GM19351 (cell line): ENCODE data around the gene FOXC2.

ENCODE experiments used
- ATAC-seq: cut with Tn5 transposase; IDR thresholded peaks from one replicate; pipeline ENCODE4 v1.9.1; 2021; ENCODE audit warnings: mild to moderate bottlenecking, moderate library complexity; ENCODE audit not compliant: unreplicated experiment

FOXC2 gene

DNA sequence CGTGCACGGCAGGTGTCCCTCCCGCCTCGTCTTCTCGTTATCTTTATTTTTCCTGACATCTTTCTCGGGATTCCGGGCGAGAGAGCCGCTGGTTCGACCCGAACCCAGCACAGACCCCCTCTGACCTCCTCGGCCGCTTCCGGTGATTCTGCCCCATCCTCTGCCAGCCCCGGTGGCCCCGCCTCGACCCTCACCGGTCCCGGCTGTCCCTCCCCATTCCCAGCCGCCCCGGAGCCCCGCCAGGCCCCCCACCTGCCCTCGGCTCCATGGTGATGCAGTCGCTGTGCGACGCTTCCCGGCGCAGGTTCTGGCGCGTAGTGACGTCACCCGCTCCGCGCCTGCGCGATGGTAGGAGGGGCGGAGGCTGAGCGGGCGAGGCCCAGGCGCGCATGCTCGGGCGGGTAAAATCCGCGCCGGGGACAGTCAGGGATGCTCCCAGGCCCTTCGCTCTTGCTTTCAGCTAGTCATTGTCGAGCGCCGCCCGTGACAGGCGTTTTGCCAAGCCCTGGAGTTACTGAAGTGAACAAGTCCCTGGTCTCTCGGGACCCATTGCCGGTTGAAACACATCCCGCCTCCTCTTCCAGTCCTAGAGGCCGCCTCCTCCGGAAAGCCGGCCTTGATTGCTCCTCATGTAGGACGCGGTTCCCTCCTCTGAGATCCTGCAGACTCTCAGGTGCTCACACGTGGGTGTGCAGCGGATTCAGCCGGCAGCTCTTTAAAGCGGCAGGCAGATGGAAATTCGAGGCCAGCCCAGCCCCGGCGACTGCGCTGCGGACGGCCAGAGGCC, 11.5 kb upstream of the FOXC2 start, which contains the start of gene MTHFSD:
Gene MTHFSD, minus strand, starts transcription at position 319 of the 787 bp plus-strand sequence. Its CDS starts 51 bp downstream, at position 268.
- ATAC-seq = peak; percentile 91

DNA sequence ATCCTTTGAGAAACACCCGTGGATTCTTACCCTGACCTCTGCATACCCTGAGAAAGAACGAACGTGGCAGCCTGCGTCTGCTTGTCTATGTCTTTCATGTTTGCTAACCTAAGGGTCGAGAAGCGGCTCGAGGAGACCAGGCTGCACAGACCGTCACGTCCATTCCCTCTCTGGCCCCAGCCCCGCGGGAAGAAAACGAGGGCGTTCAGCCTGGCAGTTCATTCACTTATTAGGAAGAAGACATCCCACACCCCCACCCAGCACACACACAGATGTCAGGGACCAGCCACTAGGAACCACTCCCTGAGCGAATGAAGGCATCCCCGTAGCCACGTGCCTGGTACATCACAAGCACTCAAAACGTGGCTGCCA, 10.9 kb upstream of the FOXC2 start:
- ATAC-seq = no peak

DNA sequence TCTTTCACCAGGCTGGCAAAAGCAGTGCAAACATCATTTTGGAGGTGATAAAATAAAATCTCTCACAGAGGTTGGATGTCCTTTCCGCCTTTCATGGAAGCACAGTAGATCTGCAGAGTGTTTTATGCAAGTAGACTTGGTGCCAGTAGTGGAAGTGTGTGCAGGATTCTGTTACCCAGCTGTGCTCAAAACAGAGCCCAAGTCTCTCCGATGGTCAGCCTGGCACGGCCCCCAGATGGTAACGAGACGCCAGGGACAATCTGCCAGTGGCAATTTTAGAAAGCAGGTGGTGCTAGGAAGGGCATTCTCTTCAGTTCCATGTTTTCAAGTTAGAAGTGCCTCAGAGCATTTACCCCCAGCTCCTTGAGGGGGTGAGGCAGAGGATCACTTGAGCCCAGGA, 10.1 kb upstream of the FOXC2 start:
- ATAC-seq = no peak

DNA sequence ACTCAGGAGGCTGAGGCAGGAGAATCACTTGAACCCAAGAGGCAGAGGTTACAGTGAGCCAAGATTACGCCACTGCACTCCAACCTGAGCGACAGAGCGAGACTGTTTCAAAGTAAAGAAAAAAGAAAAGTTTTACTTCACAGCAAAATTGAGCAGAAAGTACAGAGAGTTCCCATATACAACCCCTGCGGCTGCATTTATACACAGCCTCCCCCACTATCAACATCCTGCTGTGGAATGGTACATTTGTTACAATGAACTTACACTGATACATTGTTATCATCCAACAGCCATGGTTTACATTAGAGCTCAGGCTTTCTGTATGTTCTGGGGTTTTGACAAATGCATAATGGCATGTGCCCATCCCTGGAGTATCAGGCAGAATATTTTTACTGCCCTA, 9.0 kb upstream of the FOXC2 start:
- no peak for ATAC-seq

DNA sequence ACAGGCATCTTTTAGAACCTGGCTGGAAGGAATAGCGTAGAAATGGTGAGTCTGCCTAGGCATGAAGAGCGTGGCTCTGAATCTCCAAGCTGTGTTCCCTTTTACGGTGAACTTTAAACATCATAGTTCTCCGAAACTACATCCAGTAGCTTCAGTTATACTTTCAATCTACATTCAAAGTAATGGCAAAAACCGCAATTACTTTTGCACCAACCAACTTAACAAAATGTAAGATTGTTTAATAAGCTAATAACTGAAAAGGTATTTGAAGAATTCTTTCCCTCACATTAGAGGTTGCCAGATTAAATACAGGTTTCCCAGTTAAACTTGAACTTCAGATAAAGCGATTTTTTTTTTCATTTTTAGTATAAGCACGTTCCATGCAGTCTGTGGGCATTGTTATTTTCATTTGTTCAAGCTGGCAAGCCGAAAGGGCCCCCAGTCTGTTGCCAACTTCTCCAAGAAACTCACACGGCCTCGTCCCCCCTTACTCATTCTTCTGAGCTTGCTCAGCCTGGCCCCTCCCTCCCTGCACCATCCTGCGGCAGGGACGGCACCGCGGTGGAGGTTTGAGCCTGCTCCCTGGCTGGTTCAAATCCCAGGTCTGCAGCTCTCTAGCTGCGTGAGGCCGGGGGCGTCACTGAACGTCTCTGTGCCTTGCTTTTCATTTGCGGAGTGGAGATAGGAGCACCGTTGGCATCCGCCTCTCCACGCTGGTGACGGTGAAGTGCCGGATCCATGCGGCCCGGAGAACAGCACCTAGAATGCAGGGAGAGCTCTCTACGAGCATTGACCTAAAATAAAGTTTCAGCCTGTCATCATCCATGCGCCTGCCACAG, 8.1 kb upstream of the FOXC2 start:
- ATAC-seq = no peak

DNA sequence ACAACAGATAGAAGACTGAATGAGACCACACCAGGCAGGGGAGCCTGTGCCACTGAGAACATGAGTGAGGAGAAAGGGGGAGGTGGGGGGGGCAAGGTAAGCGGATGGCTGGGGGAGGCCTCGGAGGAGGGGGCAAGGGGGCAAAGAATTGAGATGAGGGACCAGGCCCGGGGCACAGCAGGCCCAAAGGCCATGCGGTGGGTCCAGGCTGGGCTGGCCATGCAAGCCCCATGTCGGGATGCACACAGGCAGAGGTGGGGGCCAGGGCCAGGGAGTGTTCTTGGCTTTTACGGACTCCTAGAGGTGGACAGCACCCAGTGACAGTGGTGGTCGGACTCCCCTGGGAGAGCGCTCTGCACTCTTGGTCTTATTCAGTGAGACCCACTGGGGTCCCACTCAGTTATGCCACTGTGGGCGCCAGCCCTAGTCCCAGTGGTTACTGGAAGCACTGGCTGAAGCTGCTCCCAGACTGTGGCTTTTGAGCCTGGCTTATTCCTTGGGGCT, 6.8 kb upstream of the FOXC2 start:
- no peak for ATAC-seq

DNA sequence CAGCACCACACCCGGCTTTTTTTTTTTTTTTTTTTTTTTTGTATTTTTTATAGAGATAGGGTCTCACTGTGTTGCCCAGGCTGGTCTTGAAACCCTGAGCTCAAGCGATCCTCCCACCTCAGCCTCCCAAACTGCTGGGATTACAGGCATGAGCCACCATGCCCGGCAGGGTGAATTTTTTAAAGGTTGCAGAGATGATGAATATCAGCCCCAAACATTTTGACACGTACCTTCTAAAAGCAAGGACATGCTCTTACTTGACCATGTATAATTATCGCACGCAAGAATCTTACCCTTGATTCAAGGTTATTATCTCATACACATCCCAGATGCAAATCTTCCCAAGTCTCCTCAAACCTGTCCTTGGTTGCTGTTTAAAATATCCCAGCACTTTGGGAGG, 4.3 kb upstream of the FOXC2 start:
- no peak for ATAC-seq

DNA sequence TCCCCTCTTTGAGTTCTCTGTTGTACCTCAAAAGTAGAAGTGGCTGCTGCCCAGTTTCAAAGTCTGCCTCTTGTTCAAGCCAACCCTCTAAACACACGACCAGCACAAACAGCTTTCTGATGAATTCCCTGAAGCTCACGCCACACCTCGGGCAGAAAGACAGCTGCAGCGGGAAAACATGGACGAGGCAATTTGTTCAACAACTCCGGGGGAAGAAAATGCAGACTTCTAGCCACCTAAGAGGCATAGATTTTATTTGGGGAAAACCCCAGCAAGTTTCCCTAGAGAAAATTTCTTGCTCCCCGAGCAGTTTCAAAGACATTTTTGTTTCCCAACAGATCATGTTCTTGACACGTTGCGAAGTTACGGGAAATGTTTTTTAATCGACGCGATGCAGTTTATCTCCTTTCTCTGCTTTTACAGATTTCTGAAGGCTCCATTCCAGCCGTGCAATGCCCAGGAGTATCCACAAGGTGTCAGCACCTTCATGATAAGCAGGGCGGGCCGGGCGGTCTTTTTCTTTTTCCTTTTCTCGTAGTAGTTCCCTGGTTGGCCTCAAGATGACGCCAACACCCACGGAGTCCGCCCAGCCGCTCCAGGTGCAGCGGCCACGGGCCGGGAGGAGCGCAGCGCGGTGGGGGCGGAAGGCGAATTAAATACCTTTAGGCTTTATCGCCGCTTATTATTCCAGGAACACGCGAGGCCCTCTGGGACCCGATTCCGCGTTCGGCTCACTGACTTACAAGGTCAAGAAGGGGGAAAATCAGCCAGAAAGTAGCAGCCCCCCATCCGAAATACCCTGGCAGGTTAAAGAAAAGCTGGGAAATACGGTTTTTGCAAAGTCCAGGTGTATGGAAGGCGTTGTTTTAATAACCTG, 2.9 kb upstream of the FOXC2 start:
- ATAC-seq = no peak

DNA sequence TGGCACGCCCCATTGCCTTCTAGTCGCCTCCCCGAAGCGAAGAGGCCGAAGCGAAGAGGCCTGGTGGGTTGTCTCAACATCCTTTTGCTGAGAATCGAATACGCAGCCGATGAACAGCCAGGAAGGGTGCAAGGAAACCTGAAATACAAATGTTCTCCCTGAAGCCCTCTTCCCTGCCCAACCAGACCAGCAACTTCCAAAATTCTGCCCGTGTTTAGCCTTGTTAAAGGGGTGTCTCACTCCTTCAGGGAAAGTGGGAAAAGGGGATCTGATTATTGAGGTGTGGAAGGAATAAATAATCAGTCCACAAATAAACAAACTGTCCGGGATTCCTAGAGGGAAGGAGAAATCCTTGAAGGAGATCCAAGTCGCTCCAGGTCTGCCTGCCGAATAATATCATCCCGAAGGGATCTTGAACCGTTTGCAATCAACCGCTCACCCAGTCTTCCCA, 1.4 kb upstream of the FOXC2 start:
- ATAC-seq = no peak

DNA sequence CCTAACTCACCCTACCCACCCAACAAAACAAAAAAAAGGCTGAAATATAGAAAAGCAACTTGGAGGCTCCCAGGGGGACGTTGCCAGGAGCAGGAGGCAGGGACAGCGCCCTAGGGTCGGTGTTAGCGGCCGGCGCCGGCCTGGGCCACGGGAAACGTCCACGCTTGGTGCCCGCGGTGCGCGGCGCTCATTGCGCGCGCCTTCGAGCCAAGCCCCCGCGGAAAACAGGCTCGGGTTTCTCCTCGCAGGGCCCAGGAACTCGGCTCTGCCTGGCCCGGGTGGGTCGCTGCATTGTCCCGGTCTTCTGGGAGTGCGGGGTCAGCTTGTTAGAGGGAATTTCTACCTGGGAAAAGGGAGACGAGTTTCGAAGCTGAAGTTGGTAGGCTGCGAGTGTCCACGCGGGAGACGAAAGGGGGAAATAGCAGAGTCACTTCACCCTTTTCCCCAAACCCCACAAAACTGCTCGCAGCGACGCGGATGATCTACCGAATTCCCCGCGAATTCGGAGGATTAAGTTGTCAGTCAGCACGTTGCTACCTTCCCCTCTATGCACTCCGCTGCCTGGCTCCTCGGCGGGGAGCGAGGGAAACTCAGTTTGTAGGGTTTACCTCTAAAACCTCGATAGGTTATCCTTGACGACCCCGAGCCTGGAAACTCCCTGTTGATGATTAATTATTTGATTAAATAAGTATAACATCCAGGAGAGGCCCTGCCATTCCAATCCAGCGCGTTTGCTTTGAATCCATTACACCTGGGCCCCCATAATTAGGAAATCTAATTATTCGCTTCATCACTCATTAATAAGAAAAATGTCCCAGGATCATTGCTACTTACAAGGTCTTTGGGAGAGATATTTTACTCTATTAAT, 751 bp upstream of the FOXC2 start:
- no peak for ATAC-seq

DNA sequence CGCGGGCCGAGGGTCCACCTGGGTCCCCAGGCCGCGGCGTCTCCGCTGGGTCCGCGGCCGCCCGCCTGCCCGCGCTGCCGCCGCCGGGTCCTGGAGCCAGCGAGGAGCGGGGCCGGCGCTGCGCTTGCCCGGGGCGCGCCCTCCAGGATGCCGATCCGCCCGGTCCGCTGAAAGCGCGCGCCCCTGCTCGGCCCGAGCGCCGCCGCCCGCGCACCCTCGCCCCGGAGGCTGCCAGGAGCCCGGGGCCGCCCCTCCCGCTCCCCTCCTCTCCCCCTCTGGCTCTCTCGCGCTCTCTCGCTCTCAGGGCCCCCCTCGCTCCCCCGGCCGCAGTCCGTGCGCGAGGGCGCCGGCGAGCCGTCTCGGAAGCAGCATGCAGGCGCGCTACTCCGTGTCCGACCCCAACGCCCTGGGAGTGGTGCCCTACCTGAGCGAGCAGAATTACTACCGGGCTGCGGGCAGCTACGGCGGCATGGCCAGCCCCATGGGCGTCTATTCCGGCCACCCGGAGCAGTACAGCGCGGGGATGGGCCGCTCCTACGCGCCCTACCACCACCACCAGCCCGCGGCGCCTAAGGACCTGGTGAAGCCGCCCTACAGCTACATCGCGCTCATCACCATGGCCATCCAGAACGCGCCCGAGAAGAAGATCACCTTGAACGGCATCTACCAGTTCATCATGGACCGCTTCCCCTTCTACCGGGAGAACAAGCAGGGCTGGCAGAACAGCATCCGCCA, 504 bp downstream of the FOXC2 start:
- no peak for ATAC-seq

DNA sequence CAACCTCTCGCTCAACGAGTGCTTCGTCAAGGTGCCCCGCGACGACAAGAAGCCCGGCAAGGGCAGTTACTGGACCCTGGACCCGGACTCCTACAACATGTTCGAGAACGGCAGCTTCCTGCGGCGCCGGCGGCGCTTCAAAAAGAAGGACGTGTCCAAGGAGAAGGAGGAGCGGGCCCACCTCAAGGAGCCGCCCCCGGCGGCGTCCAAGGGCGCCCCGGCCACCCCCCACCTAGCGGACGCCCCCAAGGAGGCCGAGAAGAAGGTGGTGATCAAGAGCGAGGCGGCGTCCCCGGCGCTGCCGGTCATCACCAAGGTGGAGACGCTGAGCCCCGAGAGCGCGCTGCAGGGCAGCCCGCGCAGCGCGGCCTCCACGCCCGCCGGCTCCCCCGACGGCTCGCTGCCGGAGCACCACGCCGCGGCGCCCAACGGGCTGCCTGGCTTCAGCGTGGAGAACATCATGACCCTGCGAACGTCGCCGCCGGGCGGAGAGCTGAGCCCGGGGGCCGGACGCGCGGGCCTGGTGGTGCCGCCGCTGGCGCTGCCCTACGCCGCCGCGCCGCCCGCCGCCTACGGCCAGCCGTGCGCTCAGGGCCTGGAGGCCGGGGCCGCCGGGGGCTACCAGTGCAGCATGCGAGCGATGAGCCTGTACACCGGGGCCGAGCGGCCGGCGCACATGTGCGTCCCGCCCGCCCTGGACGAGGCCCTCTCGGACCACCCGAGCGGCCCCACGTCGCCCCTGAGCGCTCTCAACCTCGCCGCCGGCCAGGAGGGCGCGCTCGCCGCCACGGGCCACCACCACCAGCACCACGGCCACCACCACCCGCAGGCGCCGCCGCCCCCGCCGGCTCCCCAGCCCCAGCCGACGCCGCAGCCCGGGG, 1.3 kb downstream of the FOXC2 start:
- no peak for ATAC-seq

DNA sequence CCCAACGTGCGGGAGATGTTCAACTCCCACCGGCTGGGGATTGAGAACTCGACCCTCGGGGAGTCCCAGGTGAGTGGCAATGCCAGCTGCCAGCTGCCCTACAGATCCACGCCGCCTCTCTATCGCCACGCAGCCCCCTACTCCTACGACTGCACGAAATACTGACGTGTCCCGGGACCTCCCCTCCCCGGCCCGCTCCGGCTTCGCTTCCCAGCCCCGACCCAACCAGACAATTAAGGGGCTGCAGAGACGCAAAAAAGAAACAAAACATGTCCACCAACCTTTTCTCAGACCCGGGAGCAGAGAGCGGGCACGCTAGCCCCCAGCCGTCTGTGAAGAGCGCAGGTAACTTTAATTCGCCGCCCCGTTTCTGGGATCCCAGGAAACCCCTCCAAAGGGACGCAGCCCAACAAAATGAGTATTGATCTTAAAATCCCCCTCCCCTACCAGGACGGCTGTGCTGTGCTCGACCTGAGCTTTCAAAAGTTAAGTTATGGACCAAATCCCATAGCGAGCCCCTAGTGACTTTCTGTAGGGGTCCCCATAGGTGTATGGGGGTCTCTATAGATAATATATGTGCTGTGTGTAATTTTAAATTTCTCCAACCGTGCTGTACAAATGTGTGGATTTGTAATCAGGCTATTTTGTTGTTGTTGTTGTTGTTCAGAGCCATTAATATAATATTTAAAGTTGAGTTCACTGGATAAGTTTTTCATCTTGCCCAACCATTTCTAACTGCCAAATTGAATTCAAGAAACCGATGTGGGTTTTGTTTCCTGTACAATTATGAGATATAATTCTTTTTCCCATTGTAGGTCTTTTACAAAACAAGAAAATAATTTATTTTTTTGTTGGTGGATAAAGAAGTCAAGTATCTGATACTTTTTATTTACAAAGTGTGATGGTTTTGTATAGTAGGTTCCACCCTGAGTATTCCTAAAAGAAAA, 2.3 kb downstream of the FOXC2 start:
- no peak for ATAC-seq

DNA sequence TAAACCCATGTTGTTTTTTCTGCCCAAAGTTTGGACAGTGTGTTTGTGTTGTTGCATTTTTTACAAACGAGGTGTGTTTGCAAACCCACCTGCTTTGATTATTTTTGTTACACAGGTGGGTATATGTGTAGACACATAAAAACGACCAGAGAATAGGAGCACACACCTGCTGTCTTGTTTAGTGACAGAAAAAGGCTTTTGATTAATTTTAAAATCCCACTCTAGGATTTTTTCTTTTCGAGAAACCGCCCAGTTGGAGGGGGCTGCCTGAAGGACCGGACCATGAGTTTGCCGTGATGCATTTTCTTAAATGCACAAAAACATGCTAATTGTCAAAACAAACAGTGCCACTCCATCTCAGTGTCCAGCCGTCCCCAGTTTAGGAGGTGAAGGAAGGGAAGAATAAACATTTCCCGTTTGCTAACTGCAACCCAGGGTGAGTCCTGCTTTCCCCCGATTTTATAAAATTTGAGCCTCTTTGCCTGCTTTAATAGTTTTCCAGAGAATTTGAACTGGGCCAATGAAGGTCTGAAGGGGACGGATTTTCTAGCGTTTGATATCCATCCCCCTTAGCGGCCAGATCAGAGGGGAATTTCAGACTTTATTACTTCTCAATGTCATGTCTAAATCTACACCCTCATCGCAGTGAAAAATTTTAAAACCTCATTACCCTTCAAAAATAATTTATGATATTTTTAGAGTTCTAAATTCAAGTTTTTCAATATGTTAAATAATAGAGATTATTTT, 3.2 kb downstream of the FOXC2 start:
- no peak for ATAC-seq

DNA sequence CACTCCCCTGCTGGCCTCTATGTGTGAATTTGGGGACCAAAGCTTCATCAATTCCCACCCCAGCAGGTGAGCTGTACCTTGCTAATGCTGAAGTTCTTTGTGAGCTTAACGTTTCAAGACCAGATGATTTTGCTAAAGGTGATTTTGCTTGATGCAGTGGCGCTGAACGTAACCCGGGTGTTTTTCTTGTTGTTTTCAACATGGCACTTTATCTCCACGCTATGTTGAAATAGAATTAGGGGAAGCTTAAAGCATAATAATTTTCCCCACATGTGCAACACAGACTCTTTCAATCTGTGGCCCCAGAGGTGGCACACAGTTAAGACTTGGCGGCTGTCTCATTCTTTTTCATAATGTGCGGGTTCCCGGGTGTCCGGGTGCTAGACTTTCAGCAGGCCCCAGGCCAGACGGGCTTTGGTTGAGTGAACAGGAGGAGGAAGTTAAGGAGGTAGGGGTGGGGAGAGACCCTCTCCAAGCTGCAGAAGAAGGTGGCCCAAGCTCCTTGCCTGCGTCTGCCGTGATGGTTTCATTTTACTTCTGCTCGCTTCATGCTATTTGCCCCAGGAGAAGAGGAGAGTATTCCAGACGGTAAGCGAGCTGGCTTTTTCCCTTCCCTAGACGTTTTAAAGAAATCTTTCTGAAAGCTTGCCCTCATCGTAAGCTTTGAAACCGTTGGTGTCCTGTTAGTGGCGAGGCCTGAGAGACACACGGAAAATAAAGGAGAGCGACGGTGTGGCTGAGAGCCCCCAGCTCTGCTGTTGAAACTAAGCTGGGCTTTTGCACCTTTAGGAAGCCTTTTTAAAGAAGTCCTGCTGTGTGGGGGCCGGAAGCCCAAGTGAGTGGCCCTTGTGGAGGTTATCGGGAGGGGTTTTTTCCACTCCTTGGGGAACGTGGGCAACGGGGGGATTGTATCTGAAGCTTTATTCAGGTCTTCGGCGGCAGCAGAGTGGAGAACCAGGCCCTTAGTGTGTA, 4.2 kb downstream of the FOXC2 start:
- no peak for ATAC-seq
